ENCODE data around the gene DNAJA4. TPM values are rescaled to one million over a fixed set of nuclear protein-coding genes. Genes with fewer than 3 reads are reported as not detected.
A peak's percentile ranks its signal among the peaks of the same experiment; 100 is the strongest.
"Not testable (repeated sequence)": the region's sequence is repeated elsewhere in the genome, so short reads cannot be mapped to it uniquely, and the experiment has no call there.

The DNAJA4 gene
- total RNA-seq, 1 donor from 2014 or later: 34.4 TPM

- DNase-seq (peak; percentile 87), ATAC-seq (peak; percentile 92 to 94)
- TF ChIP-seq CTCF (IDR thresholded peaks at IDR 0.05): peak; percentile 87
- no peaks in the 10 kb centered on the region for H3K9me3 ChIP-seq
- no peaks in the 10 kb centered on the region for H3K36me3 ChIP-seq
- intact Hi-C loops (cut with DNase I): no loop called here
- no peaks in the 10 kb centered on the region for H3K27me3 ChIP-seq (ENCODE audit: low read depth)
- H3K4me1 ChIP-seq: no peaks in the 10 kb centered on the region
- no peak overlapping the region for H3K27ac ChIP-seq
- no peak overlapping the region for H3K4me3 ChIP-seq
These were observed 23.3 kb upstream of the DNAJA4 start for GRCh38 chr15:78241017-78241416.

GRCh38 chr15:78242128-78242527 lies 22.2 kb upstream of the DNAJA4 start:
- peak; percentile 19 for TF ChIP-seq CTCF (IDR thresholded peaks at IDR 0.05)
- intact Hi-C loops (cut with DNase I): no loop called here
- DNase-seq: no peak

GRCh38 chr15:78243058-78243457 lies 21.3 kb upstream of the DNAJA4 start:
- Histone ChIP-seq H3K36me3 (no peaks in the 10 kb centered on the region), H3K27me3 (ENCODE audit: low read depth) (no peaks in the 10 kb centered on the region), H3K27ac (no peak overlapping the region), H3K4me1 (no peaks in the 10 kb centered on the region), H3K9me3 (no peaks in the 10 kb centered on the region), H3K4me3 (no peak overlapping the region)
- DNase-seq (no peak), ATAC-seq (no peak)
- intact Hi-C loops (cut with DNase I): no loop called here
- no peak for TF ChIP-seq CTCF (IDR thresholded peaks at IDR 0.05)

More at GRCh38 chr15:78242128-78242527, 22.2 kb upstream of the DNAJA4 start:
- H3K27me3 ChIP-seq (ENCODE audit: low read depth): no peaks in the 10 kb centered on the region
- peak in 1 of 2 donors; percentile 14 for ATAC-seq
- H3K27ac ChIP-seq: no peak overlapping the region
- H3K36me3 ChIP-seq: no peaks in the 10 kb centered on the region
- no peaks in the 10 kb centered on the region for H3K4me1 ChIP-seq
- no peaks in the 10 kb centered on the region for H3K9me3 ChIP-seq
- H3K4me3 ChIP-seq: no peak overlapping the region

GRCh38 chr15:78243491-78243941 lies 20.8 kb upstream of the DNAJA4 start:
- Histone ChIP-seq H3K27me3 (ENCODE audit: low read depth) (no peaks in the 10 kb centered on the region), H3K27ac (no peak overlapping the region)
- intact Hi-C loops (cut with DNase I): no loop called here

GRCh38 chr15:78244101-78244500 lies 20.3 kb upstream of the DNAJA4 start:
- no peak for TF ChIP-seq CTCF (IDR thresholded peaks at IDR 0.05)
- ATAC-seq: no peak
- H3K27me3 ChIP-seq (ENCODE audit: low read depth): no peaks in the 10 kb centered on the region
- DNase-seq: no peak
- H3K4me1 ChIP-seq: no peaks in the 10 kb centered on the region
- H3K36me3 ChIP-seq: no peaks in the 10 kb centered on the region
- no peak overlapping the region for H3K4me3 ChIP-seq
- intact Hi-C loops (cut with DNase I): no loop called here
- H3K9me3 ChIP-seq: no peaks in the 10 kb centered on the region
- H3K27ac ChIP-seq: no peak overlapping the region

More at GRCh38 chr15:78243491-78243941, 20.8 kb upstream of the DNAJA4 start:
- Histone ChIP-seq H3K36me3 (no peaks in the 10 kb centered on the region), H3K9me3 (no peaks in the 10 kb centered on the region), H3K4me1 (no peaks in the 10 kb centered on the region), H3K4me3 (no peak overlapping the region)
- TF ChIP-seq CTCF (IDR thresholded peaks at IDR 0.05): no peak
- DNase-seq (no peak), ATAC-seq (no peak)

GRCh38 chr15:78244893-78245292 lies 19.5 kb upstream of the DNAJA4 start:
- no peaks in the 10 kb centered on the region for H3K9me3 ChIP-seq
- ATAC-seq (no peak), DNase-seq (no peak)
- H3K27ac ChIP-seq: no peak overlapping the region
- H3K4me1 ChIP-seq: no peaks in the 10 kb centered on the region
- no peak overlapping the region for H3K4me3 ChIP-seq
- intact Hi-C loops (cut with DNase I): no loop called here
- no peaks in the 10 kb centered on the region for H3K36me3 ChIP-seq
- H3K27me3 ChIP-seq (ENCODE audit: low read depth): no peaks in the 10 kb centered on the region
- no peak for TF ChIP-seq CTCF (IDR thresholded peaks at IDR 0.05)

GRCh38 chr15:78245392-78245791 lies 19.0 kb upstream of the DNAJA4 start:
- H3K36me3 ChIP-seq; H3K27me3 ChIP-seq (ENCODE audit: low read depth); H3K4me1 ChIP-seq; H3K4me3 ChIP-seq; H3K9me3 ChIP-seq; intact Hi-C loops (cut with DNase I); ATAC-seq; H3K27ac ChIP-seq; DNase-seq: not testable (repeated sequence)

- H3K27ac ChIP-seq; intact Hi-C loops (cut with DNase I); H3K36me3 ChIP-seq; ATAC-seq; H3K27me3 ChIP-seq (ENCODE audit: low read depth); H3K4me3 ChIP-seq; DNase-seq; H3K4me1 ChIP-seq; H3K9me3 ChIP-seq: not testable (repeated sequence)
These were observed 18.3 kb upstream of the DNAJA4 start for GRCh38 chr15:78245976-78246620.

Measured in lower lobe of right lung (tissue), 2 donors.